GM19025 (cell line): Measurements from ENCODE around the gene C11orf54.
"Not testable (repeated sequence)": the region's sequence is repeated elsewhere in the genome, so short reads cannot be mapped to it uniquely, and the experiment has no call there.

ENCODE experiments used
- ATAC-seq: cut with Tn5 transposase; IDR thresholded peaks from one replicate; pipeline ENCODE4 v1.9.1; 2021; ENCODE audit warnings: mild to moderate bottlenecking, low read depth, moderate library complexity; ENCODE audit not compliant: unreplicated experiment

Gene C11orf54

GRCh38 chr11:93733474-93733873 lies 8.0 kb upstream of the C11orf54 start:
- ATAC-seq: no peak

GRCh38 chr11:93734427-93735222 lies 6.8 kb upstream of the C11orf54 start:
- no peak for ATAC-seq

GRCh38 chr11:93735627-93736026 lies 5.8 kb upstream of the C11orf54 start:
- no peak for ATAC-seq

DNA sequence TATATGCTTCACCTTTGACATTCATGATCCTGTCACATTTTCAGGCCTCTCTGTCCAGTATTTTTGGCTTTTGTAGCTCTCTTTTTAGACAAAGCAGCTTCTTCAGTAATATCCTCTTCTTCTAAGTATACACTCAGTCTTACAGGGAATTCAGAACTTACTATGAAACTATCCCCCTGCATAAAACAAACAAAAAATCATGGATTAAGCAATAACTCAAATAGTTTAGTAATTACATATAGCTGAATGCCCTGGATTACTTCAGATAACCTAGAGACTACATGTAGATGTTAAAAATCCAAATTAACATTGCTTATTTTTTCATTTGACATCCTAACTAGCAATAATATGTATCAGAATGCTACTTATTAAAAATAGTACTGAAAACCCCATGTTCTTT lies 5.3 kb upstream of the C11orf54 start:
- ATAC-seq: no peak

GRCh38 chr11:93737904-93738612 lies 3.4 kb upstream of the C11orf54 start:
- ATAC-seq: no peak

- ATAC-seq: no peak
Measured at GRCh38 chr11:93738647-93739081, 2.8 kb upstream of the C11orf54 start.

- ATAC-seq: no peak
Measured at GRCh38 chr11:93740031-93740729, 1.3 kb upstream of the C11orf54 start.

GRCh38 chr11:93740730-93741093 lies 760 bp upstream of the C11orf54 start:
- ATAC-seq: peak; percentile 26

- peak; percentile 3 for ATAC-seq
Measured at GRCh38 chr11:93741882-93742226, 382 bp downstream of the C11orf54 start.

DNA sequence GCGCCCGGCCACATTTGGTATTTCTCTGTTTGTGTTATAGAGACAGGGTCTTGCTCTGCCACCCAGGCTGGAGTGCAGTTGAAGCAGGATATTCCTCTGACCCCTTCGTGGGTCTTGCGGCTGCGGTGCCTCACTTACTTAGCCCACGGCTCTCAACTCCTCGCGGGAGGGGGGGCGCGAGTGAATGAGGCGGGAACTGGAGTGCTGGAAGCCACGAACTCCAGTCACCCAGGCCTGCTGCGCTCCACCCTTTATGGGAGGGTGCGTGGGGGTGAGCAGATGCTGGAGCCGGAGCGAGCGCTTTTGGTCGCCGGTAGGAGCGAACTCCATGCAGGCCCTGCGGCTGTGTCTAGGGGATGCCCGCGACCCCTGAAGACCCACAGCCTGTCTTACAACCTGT lies 1.8 kb downstream of the C11orf54 start:
- no peak for ATAC-seq

GRCh38 chr11:93744669-93745004 lies 3.2 kb downstream of the C11orf54 start:
- no peak for ATAC-seq

DNA sequence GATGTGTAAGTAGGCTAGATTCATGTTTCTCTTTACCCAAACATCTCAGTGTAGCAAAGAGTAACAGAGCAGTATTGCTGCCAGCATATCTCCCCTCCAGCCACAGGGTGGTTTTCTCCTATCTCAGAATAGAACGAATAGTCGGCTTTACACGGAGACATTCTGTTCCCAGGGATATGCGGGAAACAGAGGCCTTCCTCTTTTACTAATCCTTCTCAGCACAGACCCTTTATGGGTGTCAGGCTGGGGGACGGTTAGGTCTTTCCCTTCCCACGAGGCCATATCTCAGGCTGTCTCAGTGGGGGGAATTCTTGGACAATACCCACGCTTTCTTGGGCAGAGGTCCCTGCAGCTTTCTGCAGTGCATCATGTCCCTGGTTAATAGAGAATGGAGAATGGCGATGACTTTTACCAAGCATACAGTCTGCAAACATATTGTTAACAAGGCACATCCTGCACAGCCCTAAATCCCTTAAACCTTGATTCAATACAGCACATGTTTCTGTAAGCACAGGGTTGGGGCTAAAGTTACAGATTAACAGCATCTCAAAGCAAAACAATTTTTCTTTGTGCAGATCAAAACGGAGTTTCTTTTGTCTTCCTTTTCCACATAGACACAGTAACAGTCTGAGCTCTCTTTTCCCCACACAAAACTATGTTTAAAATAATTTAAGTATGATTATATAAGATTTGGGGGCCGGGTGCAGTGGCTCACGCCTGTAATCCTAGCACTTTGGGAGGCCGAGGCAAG lies 3.7 kb downstream of the C11orf54 start:
- ATAC-seq: not testable (repeated sequence)

GRCh38 chr11:93746101-93746500 lies 4.6 kb downstream of the C11orf54 start:
- ATAC-seq: no peak

GRCh38 chr11:93747122-93747521 lies 5.7 kb downstream of the C11orf54 start:
- ATAC-seq: peak; percentile 81

- ATAC-seq: no peak
Measured at GRCh38 chr11:93751001-93751400, 9.5 kb downstream of the C11orf54 start.

- ATAC-seq: no peak
Measured at GRCh38 chr11:93753241-93753640, 11.8 kb downstream of the C11orf54 start.

DNA sequence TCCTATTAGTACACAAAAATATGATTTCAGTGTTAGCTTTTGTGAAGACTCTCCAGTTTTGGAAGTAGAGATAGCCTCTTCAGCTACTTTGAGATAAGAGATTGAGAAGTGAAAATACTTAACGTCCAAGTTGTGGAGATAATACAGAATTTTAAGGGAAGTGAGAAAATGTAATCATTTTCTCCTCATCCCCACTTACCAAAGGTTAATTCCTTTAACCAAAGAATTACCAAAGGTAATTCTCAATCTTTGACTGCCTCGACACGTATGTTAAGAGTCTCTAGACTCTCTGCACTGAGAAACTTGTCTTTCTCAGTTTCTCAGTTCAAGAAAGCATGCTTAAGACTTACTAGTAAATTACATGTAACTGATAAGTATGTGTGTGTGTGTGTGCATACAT lies 15.3 kb downstream of the C11orf54 start:
- no peak for ATAC-seq

DNA sequence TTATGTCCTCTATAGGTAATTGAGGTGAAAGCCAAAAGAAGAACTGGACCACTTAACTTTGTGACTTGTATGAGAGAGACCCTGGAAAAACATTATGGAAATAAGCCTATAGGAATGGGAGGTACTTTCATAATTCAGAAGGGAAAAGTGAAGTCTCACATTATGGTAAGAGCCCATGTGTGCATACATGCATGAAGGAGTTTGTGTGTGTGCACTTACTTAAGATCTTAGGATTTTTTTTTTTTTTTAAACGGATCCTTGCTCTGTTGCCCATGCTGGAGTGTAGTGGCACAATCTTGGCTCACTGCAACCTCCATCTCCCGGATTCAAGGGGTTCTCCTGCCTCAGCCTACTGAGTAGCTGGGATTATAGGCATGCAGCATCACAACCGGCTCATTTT lies 15.8 kb downstream of the C11orf54 start:
- ATAC-seq: no peak

DNA sequence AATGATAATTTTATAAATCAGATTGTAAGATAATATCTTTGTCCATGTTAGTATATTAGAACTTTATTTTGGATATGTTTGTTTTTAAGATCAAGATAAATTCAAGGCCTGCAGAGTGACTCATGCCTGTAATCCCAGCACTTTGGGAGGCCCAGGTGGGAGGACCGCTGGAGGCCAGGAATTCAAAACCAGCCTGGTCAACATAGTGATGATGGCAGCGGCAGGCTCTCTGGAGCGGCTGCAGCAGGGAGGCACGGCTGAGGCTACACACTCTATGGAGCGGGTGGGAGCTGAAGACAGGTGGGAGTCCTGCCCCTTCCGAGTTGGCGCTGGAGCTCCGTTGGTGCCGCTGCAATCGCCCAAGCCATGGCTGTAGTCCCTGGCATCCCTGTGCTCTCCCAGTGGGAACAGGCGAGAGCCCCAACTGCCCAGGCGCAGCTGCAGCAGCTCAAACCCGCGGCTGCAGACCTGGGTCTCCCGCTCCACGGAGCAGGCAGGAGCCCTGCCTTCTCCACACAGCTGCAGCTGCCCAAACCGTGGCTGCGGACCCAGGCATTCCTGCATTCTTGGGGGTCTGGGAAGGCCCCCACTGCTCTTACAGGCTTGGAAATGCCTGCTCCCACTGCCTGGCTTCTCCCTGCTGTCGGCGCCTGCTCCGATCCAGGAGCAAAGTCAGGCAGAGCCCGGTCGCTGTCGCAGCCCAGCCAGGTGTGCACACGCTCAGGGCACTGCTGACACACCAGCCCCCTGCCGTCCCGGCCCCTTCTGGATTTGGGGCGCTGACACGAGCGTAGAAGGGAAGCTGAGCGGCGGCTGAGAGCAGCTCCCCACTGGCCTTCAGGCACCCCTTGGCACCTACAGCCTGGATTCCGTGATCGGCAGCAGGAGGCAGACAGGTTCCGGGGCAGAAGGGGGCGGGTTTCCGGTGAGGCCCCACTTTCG lies 16.7 kb downstream of the C11orf54 start:
- no peak for ATAC-seq

DNA sequence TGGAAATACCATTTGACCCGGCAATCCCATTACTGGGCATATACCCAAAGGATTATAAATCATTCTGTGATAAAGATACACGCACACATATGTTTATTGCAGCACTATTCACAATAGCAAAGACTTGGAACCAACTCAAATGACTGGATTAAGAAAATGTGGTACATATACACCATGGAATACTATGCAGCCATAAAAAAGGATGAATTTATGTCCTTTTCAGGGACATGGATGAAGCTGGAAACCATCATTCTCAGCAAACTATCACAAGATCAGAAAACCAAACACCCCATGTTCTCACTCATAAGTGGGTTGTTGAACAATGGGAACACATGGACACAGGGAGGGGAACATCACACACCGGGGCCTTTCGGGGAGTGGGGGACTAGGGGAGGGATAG lies 17.7 kb downstream of the C11orf54 start:
- not testable (repeated sequence) for ATAC-seq
